SHP77 treated with DMSO at 0.1 percent for 48 hours (cell line): ENCODE data around the gene OR6B2.
"Not testable (repeated sequence)": the region's sequence is repeated elsewhere in the genome, so short reads cannot be mapped to it uniquely, and the experiment has no call there.

Source experiments
- DNase-seq: peaks from one replicate; lab custom pipeline; 2025; lab: John Stamatoyannopoulos, UW

Gene OR6B2

DNA sequence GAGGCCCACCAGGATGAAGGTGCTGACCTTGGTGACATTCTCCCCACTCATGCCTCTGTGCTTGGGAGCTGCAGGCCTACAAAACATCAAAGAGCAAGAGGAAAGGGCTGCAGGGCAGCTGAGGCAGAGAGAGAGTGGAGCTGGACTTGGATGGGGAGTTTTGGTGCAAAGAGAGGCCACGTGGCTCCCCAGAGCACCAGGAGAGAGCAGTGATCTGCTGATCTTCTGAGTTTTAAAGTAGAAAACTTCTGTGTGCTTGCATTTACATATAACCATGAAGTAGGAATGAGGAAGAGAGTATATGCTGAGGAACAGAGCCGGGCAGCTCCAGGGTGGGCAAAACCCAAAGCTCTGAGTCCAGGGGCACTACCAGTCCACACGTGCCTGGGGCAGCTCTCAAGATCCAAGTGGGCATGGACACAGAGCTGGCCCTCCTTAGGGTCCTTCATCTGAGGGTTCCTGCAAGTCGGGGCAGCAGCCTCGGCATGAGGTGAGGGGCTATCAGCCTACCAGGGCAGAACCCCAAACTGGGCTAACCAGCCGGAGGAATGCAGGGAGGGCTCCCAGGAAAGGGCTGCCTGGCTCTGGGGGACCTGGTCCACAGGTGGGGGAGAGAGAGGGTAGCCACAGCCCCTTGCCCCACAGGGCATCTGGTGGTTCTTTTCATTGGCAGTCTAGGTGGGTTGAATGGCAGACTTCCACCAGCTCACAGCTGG lies at the start of gene OR6B2:
Gene OR6B2 (minus strand): TSS at position 51 of the 716 bp plus-strand sequence. CDS start 0 bp downstream, at position 51.
- DNase-seq, result no peak

DNA sequence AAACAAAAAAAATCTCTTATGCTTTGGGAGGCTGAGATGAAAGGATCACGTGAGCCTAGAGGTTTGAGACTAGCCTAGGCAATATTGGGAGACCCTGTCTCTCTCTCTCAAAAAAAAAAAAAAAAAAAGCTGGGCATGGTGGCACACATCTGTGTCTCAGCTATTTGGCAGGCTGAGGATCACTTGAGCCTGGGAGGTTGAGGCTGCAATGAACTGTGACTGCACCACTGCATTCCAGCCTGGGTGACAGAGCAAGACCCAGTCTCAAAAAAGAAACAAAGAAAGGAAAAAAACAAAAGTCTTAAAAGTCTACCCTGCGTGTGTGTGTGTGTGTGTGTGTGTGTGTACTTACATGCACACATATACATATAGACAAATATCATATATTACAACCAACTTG lies 48.4 kb upstream of the OR6B2 start:
- no peak for DNase-seq

- DNase-seq, result no peak
These were observed 47.2 kb upstream of the OR6B2 start for GRCh38 chr2:240077442-240077841.

GRCh38 chr2:240074545-240074944 lies 44.3 kb upstream of the OR6B2 start:
- DNase-seq, result no peak

DNA sequence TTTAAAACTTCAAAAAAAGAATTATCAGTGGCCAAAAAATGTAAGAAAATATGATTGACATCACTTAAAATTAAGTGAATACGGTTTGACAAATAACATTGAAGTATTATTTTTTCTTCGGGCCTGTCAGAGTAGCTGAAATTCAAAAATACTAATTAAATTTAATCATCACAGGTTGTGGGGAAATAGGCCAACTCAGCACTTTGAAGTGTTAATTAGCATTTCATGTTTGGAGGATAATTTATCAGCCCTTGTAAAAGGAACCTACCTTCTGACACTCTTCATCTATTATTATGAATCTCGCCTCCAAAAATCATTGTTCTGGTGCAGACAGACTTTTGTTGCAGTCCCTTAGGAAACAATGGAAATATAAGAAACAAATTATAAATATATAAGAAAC lies 40.7 kb upstream of the OR6B2 start:
- DNase-seq, result no peak

- no peak for DNase-seq
These were observed 39.6 kb upstream of the OR6B2 start for GRCh38 chr2:240069829-240070228.

DNA sequence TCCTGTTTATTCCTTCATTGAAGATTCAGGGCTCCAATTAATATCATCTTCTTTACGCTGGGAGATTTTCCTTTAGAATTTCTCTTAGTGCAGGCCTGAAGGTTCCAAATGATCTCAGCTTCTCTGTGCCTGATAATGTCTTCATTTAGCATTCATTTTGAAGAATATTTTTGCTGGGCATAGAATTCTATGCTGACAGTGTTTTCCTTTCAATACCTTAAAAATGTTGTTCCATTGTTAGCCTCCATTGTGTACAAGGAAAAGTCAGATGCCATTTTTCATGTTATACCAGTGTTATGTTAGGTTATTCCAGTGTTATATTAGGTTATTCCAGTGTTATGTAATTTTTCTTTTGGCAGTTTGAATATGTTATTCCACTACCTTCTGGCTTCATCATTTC lies 38.0 kb upstream of the OR6B2 start:
- no peak for DNase-seq

DNA sequence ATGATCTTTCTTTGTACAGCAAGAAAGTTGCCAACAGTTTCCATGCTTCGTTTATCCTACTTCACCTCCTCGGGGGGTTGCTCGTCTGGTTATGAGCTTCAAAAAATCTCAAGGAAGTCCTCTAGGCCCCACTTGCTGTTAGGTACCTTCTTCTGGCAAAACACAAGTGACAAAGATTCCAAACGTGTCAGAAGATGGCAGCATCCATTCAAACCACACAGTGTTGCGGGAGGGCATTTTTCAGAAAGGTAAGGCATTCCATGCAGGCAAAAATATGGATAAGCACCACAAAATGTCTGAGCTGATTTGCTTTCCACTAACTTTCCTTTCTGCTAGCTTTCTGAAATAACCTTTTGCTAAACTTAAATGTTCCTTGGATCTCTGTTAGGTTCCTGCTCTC lies 36.3 kb upstream of the OR6B2 start:
- DNase-seq, result no peak

DNA sequence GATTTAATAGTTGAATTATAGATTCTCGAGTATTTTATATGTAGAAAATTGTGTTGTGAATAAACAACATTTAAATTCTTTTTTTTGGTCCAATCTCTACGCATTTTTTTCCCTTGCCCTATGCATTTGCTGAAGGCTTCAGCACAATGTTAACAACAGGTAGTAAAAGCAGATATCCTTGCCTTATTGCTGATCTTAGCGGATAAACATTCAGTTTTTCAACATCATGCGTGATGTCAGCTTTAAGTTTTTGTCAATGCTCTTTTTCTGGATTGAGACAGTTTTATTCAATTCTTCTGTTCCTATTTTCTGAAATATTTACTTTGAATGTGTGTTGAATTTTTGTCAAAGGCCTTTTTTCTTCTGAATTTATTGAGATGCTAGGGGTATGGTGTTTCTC lies 34.7 kb upstream of the OR6B2 start:
- no peak for DNase-seq

DNA sequence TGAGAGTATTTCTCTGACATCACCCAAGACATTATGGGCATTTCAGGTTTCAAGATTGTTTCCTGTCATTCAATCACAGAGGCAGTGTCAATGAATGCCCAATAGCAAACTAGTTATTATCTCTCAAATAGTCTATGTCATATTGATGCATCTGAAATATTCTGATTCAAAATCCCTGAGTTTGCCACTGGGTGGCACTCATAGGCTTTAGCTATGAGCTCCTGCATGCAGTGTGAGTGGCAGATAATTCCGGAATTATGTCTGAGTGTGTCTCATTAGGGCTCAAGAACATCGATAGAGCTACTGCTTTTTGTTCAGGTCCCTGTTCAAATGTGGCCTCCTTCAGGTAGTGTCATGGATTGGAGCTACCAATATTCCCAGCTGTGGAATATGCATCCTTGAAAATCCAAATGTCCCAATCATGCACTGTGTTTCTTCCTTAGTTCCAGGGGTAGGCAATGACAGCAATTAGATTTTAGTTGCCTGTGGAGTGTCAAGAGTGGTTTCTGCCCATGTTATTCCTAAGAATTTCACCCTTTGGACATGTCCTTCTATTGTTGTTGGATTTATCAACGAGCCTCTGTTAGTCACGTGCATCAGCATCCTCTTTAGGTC lies 30.9 kb upstream of the OR6B2 start:
- DNase-seq, result no peak

- DNase-seq, result no peak
These were observed 26.4 kb upstream of the OR6B2 start for GRCh38 chr2:240056678-240057077.

GRCh38 chr2:240055177-240055917 lies 25.1 kb upstream of the OR6B2 start:
- no peak for DNase-seq

DNA sequence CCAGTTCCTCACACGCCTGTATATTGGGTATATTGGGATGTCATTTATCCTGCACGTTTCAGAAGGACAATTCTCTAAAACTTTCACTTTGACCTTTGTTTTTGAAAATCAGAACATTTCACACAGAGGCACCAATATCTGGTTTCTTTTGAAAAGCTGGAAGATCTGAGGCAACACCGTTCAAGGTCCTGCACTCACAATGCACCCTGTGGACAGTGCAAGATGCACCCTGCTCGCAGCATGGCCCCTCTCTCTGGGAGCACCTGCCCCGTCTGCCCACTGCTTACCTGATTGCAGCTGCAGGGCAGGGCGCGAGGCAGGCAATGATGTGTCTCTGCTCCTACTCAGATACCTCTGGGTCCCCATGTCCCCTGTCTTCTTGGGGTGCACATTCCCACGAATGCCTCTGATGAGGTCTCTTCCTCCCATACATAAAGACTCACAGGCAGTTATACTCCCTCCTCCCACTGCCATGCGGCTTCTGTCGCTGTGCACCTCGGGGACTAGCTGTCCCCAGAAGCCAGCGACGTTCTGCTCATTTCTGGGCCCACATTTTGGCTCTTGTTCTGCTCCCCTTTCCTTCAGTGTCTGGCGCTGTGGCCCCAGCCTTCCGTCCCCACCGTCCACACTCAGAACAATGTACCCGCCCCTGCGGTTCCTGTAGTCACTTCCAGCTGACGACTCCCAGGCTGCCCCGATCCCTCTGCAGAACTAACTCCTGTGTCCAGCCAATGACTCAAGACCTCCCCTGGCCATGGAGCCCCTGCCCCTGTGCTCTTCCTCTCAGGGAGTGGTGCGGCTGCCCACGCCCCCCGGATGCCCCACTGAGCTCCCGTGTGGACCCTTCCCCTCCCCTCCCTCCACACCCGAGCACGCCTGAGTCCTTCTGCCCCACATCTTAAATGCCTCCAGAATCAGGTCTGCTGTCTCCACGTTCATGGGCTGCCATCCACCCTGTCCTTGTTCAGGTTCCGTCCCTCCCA lies 23.2 kb upstream of the OR6B2 start, which contains the start of gene OR6B3:
Gene OR6B3 (minus strand): TSS at position 349 of the 983 bp plus-strand sequence.
- DNase-seq, result no peak

GRCh38 chr2:240052524-240052923 lies 22.3 kb upstream of the OR6B2 start:
- no peak for DNase-seq

DNA sequence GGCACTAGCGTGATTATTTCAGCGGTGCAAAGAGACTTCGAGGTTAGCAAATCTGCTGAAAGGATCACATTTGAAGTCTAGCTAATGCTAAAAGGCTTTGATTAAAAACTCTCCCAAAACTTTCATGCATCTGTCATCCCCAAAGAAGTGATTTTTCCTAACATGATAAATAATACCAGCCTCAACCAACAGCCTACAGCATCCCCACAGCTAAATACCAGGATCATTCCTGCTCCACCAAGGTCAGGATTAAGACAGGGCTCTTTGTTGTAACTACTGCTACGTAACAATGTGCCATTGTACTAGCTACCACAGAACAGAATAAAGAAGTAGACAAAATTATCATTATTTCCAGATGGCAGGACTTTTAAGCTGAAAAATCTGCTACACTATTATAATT lies 21.5 kb upstream of the OR6B2 start:
- DNase-seq, result no peak

- no peak for DNase-seq
These were observed 20.0 kb upstream of the OR6B2 start for GRCh38 chr2:240050278-240050677.

GRCh38 chr2:240048237-240048636 lies 18.0 kb upstream of the OR6B2 start:
- no peak for DNase-seq

DNA sequence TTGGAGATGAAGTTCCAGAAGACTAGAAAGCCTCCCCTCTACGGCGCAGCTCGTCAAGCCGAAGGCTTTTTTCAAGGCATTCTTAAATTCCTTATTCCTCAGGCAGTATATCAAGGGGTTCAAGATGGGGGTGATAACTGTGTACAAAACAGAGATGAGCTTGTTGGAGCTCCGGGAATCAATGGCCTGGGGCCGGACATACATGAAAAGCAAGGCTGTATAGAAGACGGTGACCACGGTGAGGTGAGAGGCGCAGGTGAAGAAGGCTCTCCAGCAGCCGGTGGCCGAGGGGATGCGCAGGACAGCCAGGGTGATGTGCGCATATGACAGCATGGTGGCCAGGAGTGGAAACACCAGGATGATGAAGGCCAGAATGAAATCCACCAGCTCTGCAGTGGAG lies 14.9 kb upstream of the OR6B2 start:
- no peak for DNase-seq

DNA sequence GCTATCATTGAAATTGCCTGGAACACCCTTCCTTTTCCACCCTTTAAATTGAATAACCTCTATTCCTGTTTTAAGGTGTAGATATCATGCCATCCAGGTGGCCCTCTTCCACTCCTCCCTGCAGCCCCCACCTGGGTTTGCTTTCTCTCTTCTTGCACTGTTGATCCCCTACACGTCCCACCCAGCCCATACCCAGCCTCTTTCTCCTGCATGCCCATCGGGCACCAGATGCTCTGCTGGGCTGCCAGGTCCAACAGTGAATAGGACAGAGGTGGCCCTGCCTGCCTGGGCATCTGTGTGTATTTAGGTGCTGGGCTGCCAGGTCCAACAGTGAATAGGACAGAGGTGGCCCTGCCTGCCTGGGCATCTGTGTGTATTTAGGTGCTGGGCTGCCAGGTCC lies 13.9 kb upstream of the OR6B2 start:
- DNase-seq, result not testable (repeated sequence)

- no peak for DNase-seq
These were observed 13.2 kb upstream of the OR6B2 start for GRCh38 chr2:240043279-240043989.

DNA sequence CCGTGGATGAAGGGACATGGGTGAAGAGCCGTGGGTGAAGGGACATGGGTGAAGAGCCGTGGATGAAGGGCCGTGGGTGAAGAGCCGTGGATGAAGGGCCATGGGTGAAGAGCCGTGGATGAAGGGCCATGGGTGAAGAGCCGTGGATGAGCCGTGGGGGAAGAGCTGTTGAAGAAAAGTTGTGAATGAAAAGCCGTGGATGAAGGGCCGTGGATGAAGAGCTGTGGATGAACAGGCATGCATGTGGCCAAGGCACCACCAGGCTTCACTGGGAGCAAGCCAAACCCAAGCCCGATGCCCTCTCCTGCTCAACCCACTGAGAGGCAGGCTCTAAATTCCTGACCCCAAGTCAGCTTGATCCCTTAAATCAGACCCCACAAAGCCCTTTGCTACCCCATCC lies 12.5 kb upstream of the OR6B2 start:
- DNase-seq, result no peak
